ENCODE data around the gene NOC4L. TPM values are rescaled to one million over a fixed set of nuclear protein-coding genes. Genes with fewer than 3 reads are reported as not detected.
A peak's percentile ranks its signal among the peaks of the same experiment; 100 is the strongest.

NOC4L gene
- total and polyA plus RNA-seq, 2 of the 4 experiments (the other 2 are of a cell fraction) = 5.2 to 13.4 TPM

DNA sequence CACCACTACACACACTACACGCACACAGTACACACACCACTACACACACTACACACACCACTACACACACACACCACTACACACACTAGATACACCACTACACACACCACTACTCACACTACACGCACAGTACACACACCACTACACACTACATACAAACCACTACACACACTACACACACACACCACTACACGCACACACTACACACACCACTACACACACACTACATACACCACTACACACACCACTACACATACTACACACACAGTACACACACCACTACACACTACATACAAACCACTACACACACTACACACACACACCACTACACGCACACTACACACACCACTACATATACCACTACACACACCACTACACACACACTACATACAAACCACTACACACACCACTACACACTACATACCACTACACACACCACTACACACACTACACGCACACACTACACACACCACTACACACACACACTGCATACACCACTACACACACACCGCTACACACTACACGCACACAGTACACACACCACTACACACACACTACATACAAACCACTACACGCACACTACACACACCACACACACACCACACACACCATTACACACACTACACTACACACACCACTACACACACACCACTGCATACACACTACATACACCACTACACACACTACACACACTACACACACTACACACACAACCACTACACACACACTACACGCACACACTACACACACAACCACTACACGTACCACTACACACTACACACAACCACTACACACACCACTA lies 11.7 kb downstream of the NOC4L start (continued):
- no peak for TF ChIP-seq RFX5 (IDR thresholded peaks at IDR 0.05; ENCODE audit: low read depth, low read length)

DNA sequence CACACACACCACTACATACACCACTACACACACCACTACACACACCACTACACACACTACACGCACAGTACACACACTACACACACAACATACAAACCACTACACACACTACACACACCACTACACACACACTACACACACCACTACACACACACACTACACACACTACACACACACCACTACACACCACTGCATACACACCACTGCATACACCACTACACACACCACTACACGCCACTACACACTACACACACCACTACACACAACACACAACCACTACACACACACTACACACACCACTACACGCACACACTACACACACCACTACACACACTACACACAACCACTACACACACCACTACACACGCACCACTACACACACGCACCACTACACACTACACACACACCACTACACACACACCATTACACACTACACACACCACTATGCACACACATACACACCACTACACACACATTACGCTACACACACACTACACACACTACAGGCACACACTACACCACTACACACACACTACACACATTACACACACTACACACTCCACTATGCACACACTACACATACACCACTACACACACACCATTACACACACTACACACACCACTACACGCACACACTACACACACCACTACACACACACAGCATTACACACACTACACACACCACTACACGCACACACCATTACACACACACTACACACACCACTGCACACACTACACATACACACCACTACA lies 12.5 kb downstream of the NOC4L start:
- dilution Hi-C loops (cut with HindIII; ENCODE audit: low sequenced_read_pairs, unreplicated experiment) = no loop called here
- no TSS peak for BruUV-seq (replicated peaks)
- WGBS, 2 experiments (ENCODE audit: extremely low coverage in 2 of 2, insufficient read length in 1 of 2) = 100% methylated on average over 6 of the region's 8 CpGs; no CpG with 5 or more reads in 1 of the 2 experiments

More for the DNA sequence above, 12.5 kb downstream of the NOC4L start:
- Histone ChIP-seq H2BK20ac (ENCODE audit: low read depth, low read length) (no peak overlapping the region), H2AFZ (replicated peaks; ENCODE audit: low read length, poor library complexity) (no peak overlapping the region), H3K14ac (replicated peaks; ENCODE audit: low read depth, low read length) (no peak overlapping the region), H3K9ac (ENCODE audit: low read depth, low read length) (no peak overlapping the region), H3K4me1 (ENCODE audit: control insufficient read depth, insufficient read depth, low read length) (no peaks in the 10 kb centered on the region), H3K9me1 (ENCODE audit: insufficient read depth, low read length) (peaks cover 16% of the 10 kb centered on the region; the same call in 1 of the 2 replicates), H4K8ac (ENCODE audit: low read depth in 2 of 2, low read length in 2 of 2) (no peak overlapping the region), H3K36me3 (ENCODE audit: control insufficient read depth, insufficient read depth, low read length) (peaks cover 17% of the 10 kb centered on the region), H3K79me1 (ENCODE audit: low read depth in 1 of 2, low read length in 2 of 2) (no peaks in the 10 kb centered on the region), H3K18ac (ENCODE audit: low read depth, low read length) (no peak overlapping the region), H4K91ac (ENCODE audit: insufficient read depth, low read depth, low read length) (no peak overlapping the region), H3K4me2 (ENCODE audit: low read depth, low read length) (no peak overlapping the region), H3K27ac (ENCODE audit: insufficient read depth, low read length) (no peak overlapping the region), H3K4ac (ENCODE audit: low read depth, low read length) (no peak overlapping the region), H2BK120ac (ENCODE audit: low read depth, low read length) (no peak overlapping the region), H2BK5ac (ENCODE audit: low read depth, low read length, poor library complexity, severe bottlenecking) (peak overlapping the region; percentile 95), H3K56ac (ENCODE audit: extremely low read depth, insufficient read depth, low read length) (no peak overlapping the region), H2BK15ac (ENCODE audit: low read depth, low read length) (no peak overlapping the region), H3K4me3 (ENCODE audit: insufficient read depth, low read depth, low read length) (no peak overlapping the region), H3K9me3 (ENCODE audit: control insufficient read depth, insufficient read depth, low read length) (no peaks in the 10 kb centered on the region), H4K5ac (ENCODE audit: low read depth, low read length) (no peak overlapping the region), H3K23ac (ENCODE audit: low read depth, low read length) (no peak overlapping the region), H3K27me3 (ENCODE audit: control insufficient read depth, insufficient read depth, low read length) (peaks cover under 1% of the 10 kb centered on the region; the same call in 1 of the 2 replicates), H2AK5ac (ENCODE audit: low read depth, low read length) (peak overlapping the region; percentile 16; the same call in 1 of the 2 replicates), H2AK9ac (replicated peaks; ENCODE audit: low read depth, low read length, poor library complexity) (no peak overlapping the region), H4K20me1 (ENCODE audit: insufficient read depth, low read length) (peaks cover 18% of the 10 kb centered on the region)
- ChIA-PET CTCF (no interaction called here), POLR2A (ENCODE audit: unreplicated experiment) (no interaction called here)
- in situ Hi-C loops (cut with MboI; ENCODE audit: low sequenced_read_pairs) (no loop called here), intact Hi-C loops (cut with micrococcal nuclease) (no loop called here)
- ATAC-seq (ENCODE audit: low read depth) (no peak), DNase-seq (no peak)
- no peak for TF ChIP-seq CHD1 (IDR thresholded peaks at IDR 0.05; ENCODE audit: low read depth, low read length)
- TF ChIP-seq FOS (IDR thresholded peaks at IDR 0.05; ENCODE audit: low read depth, low read length) = no peak
- TF ChIP-seq RFX5 (IDR thresholded peaks at IDR 0.05; ENCODE audit: low read depth, low read length) = no peak
- no peak for TF ChIP-seq CEBPB (IDR thresholded peaks at IDR 0.05; ENCODE audit: low read depth, low read length)
- no peak for TF ChIP-seq MXI1 (IDR thresholded peaks at IDR 0.05; ENCODE audit: borderline replicate concordance, low read depth, low read length)
- TF ChIP-seq POLR2A (IDR thresholded peaks at IDR 0.05; ENCODE audit: low read depth, low read length) = no peak
- TF ChIP-seq MAZ (IDR thresholded peaks at IDR 0.05; ENCODE audit: borderline replicate concordance, low read depth, low read length) = no peak
- no peak for TF ChIP-seq NFE2L2 (IDR thresholded peaks at IDR 0.05; ENCODE audit: low read depth, low read length)
- TF ChIP-seq RAD21 (IDR thresholded peaks at IDR 0.05; ENCODE audit: low read length) = no peak
- TF ChIP-seq, protein P1, sequence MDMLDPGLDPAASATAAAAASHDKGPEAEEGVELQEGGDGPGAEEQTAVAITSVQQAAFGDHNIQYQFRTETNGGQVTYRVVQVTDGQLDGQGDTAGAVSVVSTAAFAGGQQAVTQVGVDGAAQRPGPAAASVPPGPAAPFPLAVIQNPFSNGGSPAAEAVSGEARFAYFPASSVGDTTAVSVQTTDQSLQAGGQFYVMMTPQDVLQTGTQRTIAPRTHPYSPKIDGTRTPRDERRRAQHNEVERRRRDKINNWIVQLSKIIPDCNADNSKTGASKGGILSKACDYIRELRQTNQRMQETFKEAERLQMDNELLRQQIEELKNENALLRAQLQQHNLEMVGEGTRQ (IDR thresholded peaks at IDR 0.05; ENCODE audit: low read depth, low read length) = no peak
- TF ChIP-seq, protein P2, sequence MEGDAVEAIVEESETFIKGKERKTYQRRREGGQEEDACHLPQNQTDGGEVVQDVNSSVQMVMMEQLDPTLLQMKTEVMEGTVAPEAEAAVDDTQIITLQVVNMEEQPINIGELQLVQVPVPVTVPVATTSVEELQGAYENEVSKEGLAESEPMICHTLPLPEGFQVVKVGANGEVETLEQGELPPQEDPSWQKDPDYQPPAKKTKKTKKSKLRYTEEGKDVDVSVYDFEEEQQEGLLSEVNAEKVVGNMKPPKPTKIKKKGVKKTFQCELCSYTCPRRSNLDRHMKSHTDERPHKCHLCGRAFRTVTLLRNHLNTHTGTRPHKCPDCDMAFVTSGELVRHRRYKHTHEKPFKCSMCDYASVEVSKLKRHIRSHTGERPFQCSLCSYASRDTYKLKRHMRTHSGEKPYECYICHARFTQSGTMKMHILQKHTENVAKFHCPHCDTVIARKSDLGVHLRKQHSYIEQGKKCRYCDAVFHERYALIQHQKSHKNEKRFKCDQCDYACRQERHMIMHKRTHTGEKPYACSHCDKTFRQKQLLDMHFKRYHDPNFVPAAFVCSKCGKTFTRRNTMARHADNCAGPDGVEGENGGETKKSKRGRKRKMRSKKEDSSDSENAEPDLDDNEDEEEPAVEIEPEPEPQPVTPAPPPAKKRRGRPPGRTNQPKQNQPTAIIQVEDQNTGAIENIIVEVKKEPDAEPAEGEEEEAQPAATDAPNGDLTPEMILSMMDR (conservative IDR thresholded peaks at IDR 0.05; ENCODE audit: low read depth, low read length) = no peak
